Activated CD4-positive, alpha-beta T cell treated with anti-CD3 and anti-CD28 coated beads, Interleukin-10, Interleukin-2, amounts not matched to agents 100 ng/mL and 50 ng/mL, durations not matched to agents 16 hours and 8 hours (primary cell): ENCODE measurements around the gene C3orf38.
"Not testable (repeated sequence)": the region's sequence is repeated elsewhere in the genome, so short reads cannot be mapped to it uniquely, and the experiment has no call there.

ENCODE experiments used
- DNase-seq: peaks from one replicate; pipeline ENCODE4 v3.0.0-alpha.2; 2020

C3orf38 gene

GRCh38 chr3:88149509-88150362 is at the start of gene C3orf38:
TSS of gene C3orf38 (plus strand) at chr3:88149959. CDS start at chr3:88150053, 94 bp downstream.
- peak; percentile 90 for DNase-seq

- DNase-seq, result no peak
These were observed 48.6 kb upstream of the C3orf38 start for GRCh38 chr3:88101142-88101541.

DNA sequence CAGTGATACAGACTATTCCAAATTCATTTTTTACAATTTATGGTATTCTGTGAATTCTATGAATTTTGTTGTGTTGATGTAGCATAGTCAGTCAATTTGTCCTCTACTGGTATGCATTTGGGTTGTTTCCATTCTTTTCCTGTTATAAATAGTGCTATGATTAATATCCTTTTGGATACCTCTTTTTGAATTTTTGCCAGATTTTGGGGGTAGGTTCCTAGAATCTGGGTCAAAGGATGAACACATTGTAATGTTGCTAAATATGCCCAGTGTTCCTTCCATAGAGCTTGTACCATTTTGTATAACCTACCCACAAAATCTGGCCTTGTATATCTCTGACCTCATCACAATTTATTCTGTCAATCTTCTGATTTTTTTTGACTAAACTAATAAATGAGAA is 44.4 kb upstream of the C3orf38 start:
- no peak for DNase-seq

DNA sequence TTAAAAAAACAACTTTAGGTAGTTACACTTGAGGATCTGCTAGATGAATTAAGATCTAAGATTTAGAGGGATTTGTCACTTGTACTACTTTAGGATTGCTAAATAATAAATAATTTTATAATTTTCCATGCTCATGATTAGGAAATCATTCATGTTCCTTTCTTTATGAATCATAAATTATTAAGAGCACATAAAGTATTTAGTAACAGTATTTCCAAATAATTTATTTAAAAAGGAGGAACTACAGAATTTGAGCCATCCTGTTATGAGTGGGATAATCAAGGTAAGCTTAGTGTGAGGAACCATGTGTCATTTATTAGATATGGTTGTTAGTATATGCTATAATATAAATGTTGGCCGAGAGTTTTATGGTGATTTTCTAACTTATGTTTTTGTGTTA is 37.5 kb upstream of the C3orf38 start:
- DNase-seq, result no peak

DNA sequence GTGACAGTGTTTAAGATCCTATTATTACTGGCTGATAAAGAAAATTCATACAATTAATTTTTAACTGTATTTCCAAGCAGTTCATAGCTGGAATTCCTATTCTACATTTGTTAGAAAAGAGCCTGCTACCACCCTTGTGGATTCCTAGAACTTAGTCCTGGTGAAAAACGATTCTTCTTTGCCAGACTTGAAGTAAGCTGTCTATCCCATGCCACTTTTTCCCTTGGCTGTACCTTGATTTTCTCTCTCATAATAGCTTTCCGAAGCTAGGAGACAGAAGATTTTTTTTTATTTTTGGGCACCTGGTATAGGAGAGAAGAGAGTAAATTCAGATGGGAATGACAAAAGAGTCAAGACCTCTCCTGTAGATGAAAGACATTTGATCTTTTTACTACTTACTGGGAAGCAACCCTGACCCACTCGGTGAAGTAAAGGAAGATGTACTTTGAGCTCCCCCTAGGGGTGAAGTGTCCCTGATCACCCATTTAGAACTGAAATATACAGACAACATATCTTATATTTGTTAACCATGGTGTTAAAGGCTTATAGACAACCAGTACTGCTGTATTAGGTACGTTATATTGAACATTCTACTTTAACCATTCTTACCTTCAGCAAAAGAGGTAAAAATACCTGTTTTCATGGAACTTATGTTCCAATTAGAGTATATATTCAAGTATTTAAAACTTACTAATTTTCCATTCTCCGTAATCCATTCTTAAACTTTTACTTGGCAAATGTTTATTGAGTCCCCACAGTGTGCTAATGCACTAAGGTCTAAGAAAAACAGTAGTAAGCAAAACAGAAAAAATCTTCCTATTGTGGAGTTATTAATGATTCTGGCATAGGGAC is 36.2 kb upstream of the C3orf38 start:
- peak; percentile 78 for DNase-seq

DNA sequence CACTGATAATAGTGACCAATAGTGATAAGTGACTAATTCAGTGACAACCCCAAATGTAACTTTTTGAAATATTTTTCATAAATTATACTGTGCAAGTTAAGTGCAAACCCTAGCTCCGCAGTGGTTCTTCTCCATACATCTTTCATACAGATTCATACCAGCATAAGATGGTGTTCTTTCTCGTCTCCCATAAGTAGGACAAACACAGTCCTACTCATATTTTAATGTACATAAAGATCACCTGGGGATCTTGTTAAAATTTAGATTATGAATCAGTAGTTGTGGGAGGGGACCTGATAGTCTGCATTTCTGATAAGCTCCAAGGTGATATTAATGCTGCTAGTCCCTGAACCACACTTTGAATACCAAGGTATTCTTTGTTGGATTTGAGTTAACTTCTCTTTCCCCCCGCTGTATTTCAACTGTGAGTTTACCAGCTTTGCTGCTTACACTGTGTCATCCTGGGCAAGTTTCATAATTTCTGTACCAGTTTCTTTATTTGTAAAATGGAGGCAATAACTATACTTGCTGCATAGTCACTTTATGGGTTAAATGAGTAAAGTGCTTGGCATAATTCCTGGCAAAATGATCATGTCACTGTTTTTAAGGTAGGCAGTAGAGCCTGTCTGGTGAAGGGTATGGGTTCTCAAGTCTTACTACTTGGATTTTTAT is 34.7 kb upstream of the C3orf38 start:
- DNase-seq, result peak; percentile 83

DNA sequence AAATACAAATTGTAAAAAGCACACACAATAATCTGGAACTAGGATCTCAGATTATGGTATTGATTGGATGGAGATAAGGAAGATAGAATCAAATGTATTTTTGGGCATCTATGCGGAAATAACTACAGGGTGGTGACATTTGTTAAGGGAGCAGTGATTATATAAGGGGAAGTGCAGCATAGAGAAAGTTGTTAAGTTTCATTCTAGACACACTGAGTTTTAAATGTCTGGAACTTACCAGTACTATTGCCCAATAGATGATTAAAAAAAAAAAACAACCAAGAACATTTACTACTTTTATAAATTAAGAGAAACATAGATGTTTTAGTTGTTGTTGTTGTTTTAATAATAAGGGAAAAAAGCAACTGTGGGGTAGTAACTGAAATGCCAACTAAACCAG is 32.1 kb upstream of the C3orf38 start:
- DNase-seq, result no peak

DNA sequence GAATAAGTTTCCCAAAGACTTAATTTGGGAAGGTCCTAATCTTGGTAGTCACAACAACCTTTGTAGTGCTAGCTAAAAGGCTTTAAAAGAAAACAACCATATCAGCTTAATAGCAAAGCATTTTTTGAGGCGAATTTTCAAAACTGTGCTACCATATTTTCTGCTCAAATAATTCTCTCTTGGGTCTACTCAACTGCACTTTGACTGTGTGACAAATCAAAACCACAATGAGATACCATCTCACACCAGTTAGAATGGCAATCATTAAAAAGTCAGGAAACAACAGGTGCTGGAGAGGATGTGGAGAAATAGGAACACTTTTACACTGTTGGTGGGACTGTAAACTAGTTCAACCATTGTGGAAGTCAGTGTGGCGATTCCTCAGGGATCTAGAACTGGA is 31.2 kb upstream of the C3orf38 start:
- not testable (repeated sequence) for DNase-seq

DNA sequence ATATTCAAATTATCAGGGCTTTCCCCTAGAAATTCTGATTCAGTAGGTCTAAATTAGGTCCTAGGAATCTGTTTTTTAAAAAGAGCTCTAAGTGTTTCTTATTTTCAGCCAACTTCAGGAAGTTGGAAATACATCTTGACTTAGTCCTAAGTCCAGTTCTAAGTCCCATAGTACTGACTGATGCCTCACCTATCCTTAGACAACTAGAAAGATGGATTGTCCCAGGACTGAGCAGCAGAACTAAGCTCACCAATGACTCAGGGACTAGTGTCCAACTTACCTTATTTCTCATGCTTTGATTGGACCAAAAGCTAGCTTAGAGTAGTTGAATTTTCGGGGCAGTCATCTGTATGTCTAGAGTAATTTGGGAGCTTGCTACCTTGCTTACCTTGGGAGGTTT is 26.2 kb upstream of the C3orf38 start:
- no peak for DNase-seq

DNA sequence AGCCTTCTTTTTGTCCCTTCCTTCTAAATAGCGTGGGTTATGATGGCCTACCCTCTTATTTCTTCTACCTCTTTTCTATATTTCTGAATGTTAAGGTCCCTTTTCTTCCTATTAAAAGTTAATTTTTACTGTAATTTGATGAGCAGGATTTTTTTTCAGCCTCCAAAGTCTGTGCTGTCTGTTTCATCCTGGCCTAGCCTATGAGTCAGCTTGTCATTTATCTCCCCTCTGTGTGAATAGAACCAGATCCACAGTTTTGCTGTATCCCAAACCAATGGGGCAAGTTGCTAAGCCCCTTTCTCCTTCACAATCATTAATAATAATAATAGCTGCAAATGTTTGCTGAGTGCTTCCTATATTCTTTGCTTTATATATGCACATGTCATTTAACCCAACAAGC is 18.1 kb upstream of the C3orf38 start:
- DNase-seq, result no peak

GRCh38 chr3:88132894-88133293 is 16.9 kb upstream of the C3orf38 start:
- no peak for DNase-seq

DNA sequence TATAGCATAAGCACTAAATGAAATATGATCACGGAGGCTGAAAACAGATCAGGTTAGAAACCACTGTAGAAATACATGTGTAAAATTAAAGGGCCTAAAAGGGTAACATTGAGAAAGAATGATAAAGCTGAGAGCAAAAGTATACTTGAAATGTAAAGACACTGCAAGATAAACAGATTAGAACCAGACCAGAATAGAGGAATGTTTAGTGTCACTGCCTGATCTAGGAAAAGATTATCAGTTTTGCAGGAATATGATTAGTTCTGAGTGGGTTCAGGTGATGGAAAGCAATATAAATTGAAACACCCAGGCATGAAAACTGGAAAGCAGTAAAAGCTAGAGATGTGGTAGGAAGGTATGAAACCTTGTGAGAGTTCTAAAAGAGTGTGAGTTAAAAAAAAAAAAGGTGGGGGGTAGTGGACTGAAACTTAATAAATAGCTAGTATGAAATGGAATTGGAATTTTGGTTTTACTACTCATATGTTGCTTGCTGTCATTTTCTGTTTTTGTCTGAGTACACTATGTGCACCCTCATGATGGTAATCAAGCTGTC is 16.0 kb upstream of the C3orf38 start:
- DNase-seq, result no peak

GRCh38 chr3:88137836-88138235 is 11.9 kb upstream of the C3orf38 start:
- no peak for DNase-seq

- DNase-seq, result no peak
These were observed 8.2 kb upstream of the C3orf38 start for GRCh38 chr3:88141458-88142083.

- peak; percentile 29 for DNase-seq
These were observed 7.6 kb upstream of the C3orf38 start for GRCh38 chr3:88142094-88142624.

GRCh38 chr3:88147261-88147660 is 2.5 kb upstream of the C3orf38 start:
- no peak for DNase-seq

DNA sequence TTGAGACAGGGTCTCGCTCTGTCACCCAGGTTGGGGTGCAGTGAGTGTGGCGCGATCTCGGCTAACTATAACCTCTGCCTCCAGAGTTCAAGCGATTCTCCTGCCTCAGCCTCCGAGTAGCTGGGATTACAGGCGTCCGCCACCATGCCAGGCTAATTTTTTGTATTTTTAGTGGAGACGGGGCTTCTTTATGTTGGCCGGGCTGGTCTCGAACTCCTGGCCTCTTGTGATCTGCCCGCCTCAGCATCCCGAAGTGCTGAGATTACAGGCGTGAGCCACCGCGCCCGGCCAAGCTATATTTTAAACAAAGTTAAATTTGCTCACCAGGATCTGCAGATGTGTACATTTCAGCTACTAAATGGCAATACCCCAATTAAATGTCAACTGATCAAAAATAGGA is 1.1 kb upstream of the C3orf38 start:
- no peak for DNase-seq

DNA sequence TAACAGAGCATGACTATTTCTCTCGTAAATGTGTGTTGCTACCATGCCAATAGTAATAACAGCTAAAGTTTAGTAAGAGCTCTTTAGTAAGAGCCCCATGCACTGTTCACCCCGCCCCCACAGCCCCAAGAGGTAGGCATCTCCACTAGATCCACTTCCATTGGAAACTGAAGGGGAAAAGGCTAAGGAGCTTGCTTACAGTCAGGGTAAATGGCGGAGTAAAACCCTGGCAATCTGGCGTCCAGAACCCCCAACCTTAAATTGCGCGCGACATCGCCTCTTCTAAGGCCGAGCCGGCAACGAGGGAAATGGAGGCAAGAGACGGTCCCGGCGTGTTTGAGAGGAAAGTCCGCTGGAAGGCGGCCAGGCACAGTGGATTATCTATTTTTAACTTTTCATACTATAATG is 654 bp upstream of the C3orf38 start:
- DNase-seq, result no peak

DNA sequence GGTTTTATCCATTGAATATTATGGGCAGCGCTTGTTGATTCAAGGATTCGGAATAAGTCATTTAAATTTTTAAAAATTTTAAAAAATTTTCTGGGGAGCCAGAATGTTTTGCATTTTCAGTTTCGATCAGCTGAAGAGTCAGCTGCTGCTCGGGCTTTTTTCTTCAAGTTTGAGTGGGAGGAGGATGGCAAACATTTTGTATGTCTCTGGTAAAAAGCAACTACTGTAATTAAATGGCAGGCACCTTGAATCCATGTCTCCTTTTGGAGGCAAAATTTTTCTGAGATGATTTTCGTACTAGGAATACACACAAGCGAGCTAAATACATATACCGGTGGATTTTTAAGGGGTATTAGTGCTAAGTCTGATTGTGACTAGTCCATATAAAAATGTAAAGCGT is 612 bp downstream of the C3orf38 start:
- peak; percentile 46 for DNase-seq

DNA sequence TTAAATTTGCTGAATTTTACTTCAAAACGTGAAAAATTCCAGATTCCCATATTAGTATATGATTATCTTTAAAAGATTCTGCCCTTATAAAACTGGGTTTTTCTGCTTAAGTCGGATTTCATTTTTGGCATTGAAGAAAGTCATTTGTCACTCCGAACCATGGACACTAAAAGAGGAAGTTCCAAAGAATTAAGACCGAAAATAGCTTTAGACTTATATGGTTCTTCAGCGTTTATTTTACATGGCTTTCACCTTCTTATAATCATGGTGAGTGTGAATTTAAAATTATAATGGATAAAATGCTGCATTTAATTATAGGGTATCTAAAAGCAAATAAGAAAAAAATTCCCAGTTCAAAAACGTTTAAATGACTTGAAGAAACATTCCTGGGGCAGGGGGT is 1.0 kb downstream of the C3orf38 start:
- DNase-seq, result no peak

DNA sequence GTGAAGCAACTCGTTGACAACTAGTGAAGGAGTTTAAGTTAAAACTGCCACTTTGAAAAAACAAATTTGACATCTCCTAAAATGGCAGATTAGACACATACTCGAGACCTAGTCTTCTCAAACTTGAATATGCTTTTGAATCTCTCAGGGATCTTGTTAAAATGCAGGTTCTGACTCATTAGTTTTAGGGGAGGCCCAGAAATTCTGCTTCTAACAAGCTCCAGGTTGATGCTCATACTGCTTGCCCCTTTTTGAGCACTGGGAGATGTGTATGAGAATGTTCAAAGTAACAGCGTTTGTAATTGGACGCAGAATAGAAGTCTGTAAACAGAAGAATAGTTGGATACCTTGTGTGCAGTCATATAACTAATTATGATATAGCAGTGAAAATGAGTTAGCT is 1.6 kb downstream of the C3orf38 start:
- peak; percentile 29 for DNase-seq

- DNase-seq, result no peak
These were observed 3.1 kb downstream of the C3orf38 start for GRCh38 chr3:88152841-88153240.
